Right lobe of liver (tissue), 4 donors: ENCODE measurements around the gene BPIFB3.

Experiments used
- CTCF ChIP-seq, 4 donors: fragments of 200-600 bp in 3 of 4; fragments of 450-650 bp in 1 of 4; IDR thresholded peaks; one replicate each; pipeline versions ENCODE4 v1.5.1 to v1.8.0; 2016 to 2022; ENCODE audit warnings: antibody characterized with exemption in 4 of 4, mild to moderate bottlenecking in 2 of 4
- POLR2A ChIP-seq: fragments of 450-650 bp; IDR thresholded peaks from one replicate; pipeline ENCODE4 v1.6.1; 2017; ENCODE audit warnings: antibody characterized with exemption, mild to moderate bottlenecking
- donor health status: DM: no; HTN: no; CAD: no.
- donor health status: DM: no; HTN: no; CAD: no.
- donor health status: DM: no; HTN: yes; CAD: no.

GRCh38 chr20:33004141-33004751 lies 49.5 kb upstream of the BPIFB3 start, which contains the start of gene SUN5:
- no peak for TF ChIP-seq CTCF (IDR thresholded peaks at IDR 0.05)
- TF ChIP-seq POLR2A = no peak
